ENCODE measurements around the gene KCNT2.

DNA sequence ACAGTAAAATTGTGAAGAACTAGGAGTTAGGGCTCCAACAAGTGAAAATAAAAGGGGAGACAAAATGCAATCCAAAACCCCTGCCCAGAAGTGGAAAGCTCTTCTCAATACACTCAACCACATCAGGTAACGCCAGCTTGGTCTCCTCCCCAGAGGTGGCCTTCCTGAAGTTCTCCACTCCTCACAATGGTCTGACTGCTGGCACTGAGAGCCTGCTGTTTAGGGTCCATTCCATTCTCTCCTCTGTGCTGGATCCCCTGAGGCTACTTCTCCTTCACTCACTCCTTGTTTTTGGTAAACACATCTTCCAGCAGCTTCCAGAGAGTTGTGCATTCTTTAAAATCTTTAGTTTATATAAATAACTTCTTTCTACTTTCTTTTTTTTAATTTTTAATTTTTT is 189.5 kb downstream of the KCNT2 start:
- TF ChIP-seq EZH2phosphoT487 (IDR thresholded peaks at IDR 0.05; ENCODE audit: borderline replicate concordance, low read depth, low read length): no peak
- TF ChIP-seq, protein P1, sequence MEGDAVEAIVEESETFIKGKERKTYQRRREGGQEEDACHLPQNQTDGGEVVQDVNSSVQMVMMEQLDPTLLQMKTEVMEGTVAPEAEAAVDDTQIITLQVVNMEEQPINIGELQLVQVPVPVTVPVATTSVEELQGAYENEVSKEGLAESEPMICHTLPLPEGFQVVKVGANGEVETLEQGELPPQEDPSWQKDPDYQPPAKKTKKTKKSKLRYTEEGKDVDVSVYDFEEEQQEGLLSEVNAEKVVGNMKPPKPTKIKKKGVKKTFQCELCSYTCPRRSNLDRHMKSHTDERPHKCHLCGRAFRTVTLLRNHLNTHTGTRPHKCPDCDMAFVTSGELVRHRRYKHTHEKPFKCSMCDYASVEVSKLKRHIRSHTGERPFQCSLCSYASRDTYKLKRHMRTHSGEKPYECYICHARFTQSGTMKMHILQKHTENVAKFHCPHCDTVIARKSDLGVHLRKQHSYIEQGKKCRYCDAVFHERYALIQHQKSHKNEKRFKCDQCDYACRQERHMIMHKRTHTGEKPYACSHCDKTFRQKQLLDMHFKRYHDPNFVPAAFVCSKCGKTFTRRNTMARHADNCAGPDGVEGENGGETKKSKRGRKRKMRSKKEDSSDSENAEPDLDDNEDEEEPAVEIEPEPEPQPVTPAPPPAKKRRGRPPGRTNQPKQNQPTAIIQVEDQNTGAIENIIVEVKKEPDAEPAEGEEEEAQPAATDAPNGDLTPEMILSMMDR (conservative IDR thresholded peaks at IDR 0.05; ENCODE audit: low read length): no peak
